Fibroblast of lung (primary cell): ENCODE results near the gene RNGTT. TPM values are rescaled to one million over a fixed set of nuclear protein-coding genes. Genes with fewer than 3 reads are reported as not detected.

ENCODE experiments used
- DNase-seq, 2 donors: peaks; one replicate each; pipeline versions ENCODE4 v3.0.0 to v3.0.0-alpha.2; 2010; ENCODE audit warnings: low read depth in 2 of 2
- H2AFZ ChIP-seq: 2 replicates; pipeline ENCODE4 v1.5.1; 2012; ENCODE audit warnings: low read length, control low read depth, inconsistent platforms
- H3K27ac ChIP-seq: 2 replicates; pipeline ENCODE4 v1.5.1; 2011; ENCODE audit warnings: low read length, control low read depth; ENCODE audit not compliant: insufficient read depth
- H3K27me3 ChIP-seq: 2 replicates; pipeline ENCODE4 v1.5.1; 2011; ENCODE audit warnings: mild to moderate bottlenecking, low read length; ENCODE audit not compliant: control insufficient read depth, insufficient read depth
- H3K36me3 ChIP-seq: 2 replicates; pipeline ENCODE4 v1.5.1; 2011; ENCODE audit warnings: low read length; ENCODE audit not compliant: control insufficient read depth, insufficient read depth
- H3K4me1 ChIP-seq: 2 replicates; pipeline ENCODE4 v1.5.1; 2011; ENCODE audit warnings: low read length; ENCODE audit not compliant: control insufficient read depth, insufficient read depth; ENCODE audit errors: extremely low read depth
- H3K4me2 ChIP-seq: 2 replicates; pipeline ENCODE4 v1.5.1; 2011; ENCODE audit warnings: low read length, control low read depth; ENCODE audit not compliant: insufficient read depth; ENCODE audit errors: extremely low read depth
- H3K4me3 ChIP-seq, 4 experiments: fragments of 200-600 bp in 1 of 4; sonication (generic) in 1 of 4; replicated peaks in 1 of 4; 2 replicates each; pipeline ENCODE4 v1.5.1; 2011 to 2016; ENCODE audit warnings: low read length in 4 of 4, low read depth in 3 of 4, mild to moderate bottlenecking in 3 of 4, control low read depth in 2 of 4, inconsistent platforms in 1 of 4, mixed read lengths in 1 of 4; ENCODE audit not compliant: insufficient read depth in 1 of 4; ENCODE audit errors: control extremely low read depth in 1 of 4
- H3K79me2 ChIP-seq: 2 replicates; pipeline ENCODE4 v1.5.1; 2012; ENCODE audit warnings: mild to moderate bottlenecking, low read length, inconsistent platforms; ENCODE audit not compliant: control insufficient read depth, insufficient read depth
- H3K9ac ChIP-seq: 2 replicates; pipeline ENCODE4 v1.5.1; 2011; ENCODE audit warnings: mild to moderate bottlenecking, low read length, control low read depth; ENCODE audit not compliant: insufficient read depth
- H3K9me3 ChIP-seq: 2 replicates; pipeline ENCODE4 v1.5.1; 2012; ENCODE audit warnings: low read depth, low read length; ENCODE audit not compliant: control insufficient read depth, insufficient read depth
- H4K20me1 ChIP-seq: 2 replicates; pipeline ENCODE4 v1.5.1; 2011; ENCODE audit warnings: low read length; ENCODE audit not compliant: control insufficient read depth, insufficient read depth; ENCODE audit errors: extremely low read depth
- CTCF ChIP-seq, 2 donors: IDR thresholded peaks in 1 of 2; conservative IDR thresholded peaks in 1 of 2; 1 replicate in 1 of 2; 2 replicates in 1 of 2; pipeline ENCODE4 v1.5.1; 2011 to 2012; ENCODE audit warnings: low read length in 2 of 2, control low read depth in 1 of 2, inconsistent platforms in 1 of 2, low read depth in 1 of 2, mild to moderate bottlenecking in 1 of 2
- EZH2 ChIP-seq: IDR thresholded peaks from 2 replicates; pipeline ENCODE4 v1.5.1; 2012; ENCODE audit warnings: low read length, control low read depth, mild to moderate bottlenecking; ENCODE audit errors: missing control alignments
- polyA plus RNA-seq, 2 donors: library from polyadenylated mRNA; depleted of rRNA in 1 of 2; stranded (reverse) in 1 of 2; unstranded in 1 of 2; fragments of >200 nt; gene quantifications; 2 replicates each; pipeline ENCODE4 v1.2.1, GENCODE V29; 2011 to 2012; ENCODE audit warnings: missing spikeins in 1 of 2
- total RNA-seq: library from RNA; depleted of rRNA; stranded (reverse); fragments of >200 nt; gene quantifications from 2 replicates; pipeline ENCODE4 v1.2.1, GENCODE V29; 2014

Gene RNGTT
- total and polyA plus RNA-seq, 2 donors (not counting 1 experiment from before 2014, with no cell fraction given): 10.7 to 12.7 TPM

- TF ChIP-seq CTCF (conservative IDR thresholded peaks at IDR 0.05 in 1 of 2, IDR thresholded peaks at IDR 0.05 in 1 of 2; ENCODE audit: low read depth in 1 of 2, low read length in 2 of 2): no peak
- TF ChIP-seq EZH2: no peak
- no peaks in the 10 kb centered on the region for H3K79me2 ChIP-seq
- H3K9ac ChIP-seq: no peak overlapping the region
- H3K36me3 ChIP-seq: no peaks in the 10 kb centered on the region
- H3K27ac ChIP-seq: no peak overlapping the region
- H3K4me1 ChIP-seq: no peaks in the 10 kb centered on the region
- H3K27me3 ChIP-seq: no peaks in the 10 kb centered on the region
- no peak for DNase-seq
- no peaks in the 10 kb centered on the region for H4K20me1 ChIP-seq
- H3K4me2 ChIP-seq: no peak overlapping the region
- H3K4me3 ChIP-seq: no peak overlapping the region
- no peak overlapping the region for H2AFZ ChIP-seq
- H3K9me3 ChIP-seq: no peaks in the 10 kb centered on the region
Observed at GRCh38 chr6:88569959-88570358, 393.5 kb downstream of the RNGTT start.

- Histone ChIP-seq H3K79me2 (no peaks in the 10 kb centered on the region), H3K27me3 (no peaks in the 10 kb centered on the region), H3K27ac (no peak overlapping the region), H3K4me2 (no peak overlapping the region), H4K20me1 (no peaks in the 10 kb centered on the region), H2AFZ (no peak overlapping the region), H3K9me3 (no peaks in the 10 kb centered on the region), H3K4me3 (no peak overlapping the region), H3K9ac (no peak overlapping the region), H3K4me1 (no peaks in the 10 kb centered on the region), H3K36me3 (no peaks in the 10 kb centered on the region)
- TF ChIP-seq EZH2 (no peak), CTCF (conservative IDR thresholded peaks at IDR 0.05 in 1 of 2, IDR thresholded peaks at IDR 0.05 in 1 of 2; ENCODE audit: low read depth in 1 of 2, low read length in 2 of 2) (no peak)
- no peak for DNase-seq
Observed at GRCh38 chr6:88567696-88568095, 395.7 kb downstream of the RNGTT start.

DNA sequence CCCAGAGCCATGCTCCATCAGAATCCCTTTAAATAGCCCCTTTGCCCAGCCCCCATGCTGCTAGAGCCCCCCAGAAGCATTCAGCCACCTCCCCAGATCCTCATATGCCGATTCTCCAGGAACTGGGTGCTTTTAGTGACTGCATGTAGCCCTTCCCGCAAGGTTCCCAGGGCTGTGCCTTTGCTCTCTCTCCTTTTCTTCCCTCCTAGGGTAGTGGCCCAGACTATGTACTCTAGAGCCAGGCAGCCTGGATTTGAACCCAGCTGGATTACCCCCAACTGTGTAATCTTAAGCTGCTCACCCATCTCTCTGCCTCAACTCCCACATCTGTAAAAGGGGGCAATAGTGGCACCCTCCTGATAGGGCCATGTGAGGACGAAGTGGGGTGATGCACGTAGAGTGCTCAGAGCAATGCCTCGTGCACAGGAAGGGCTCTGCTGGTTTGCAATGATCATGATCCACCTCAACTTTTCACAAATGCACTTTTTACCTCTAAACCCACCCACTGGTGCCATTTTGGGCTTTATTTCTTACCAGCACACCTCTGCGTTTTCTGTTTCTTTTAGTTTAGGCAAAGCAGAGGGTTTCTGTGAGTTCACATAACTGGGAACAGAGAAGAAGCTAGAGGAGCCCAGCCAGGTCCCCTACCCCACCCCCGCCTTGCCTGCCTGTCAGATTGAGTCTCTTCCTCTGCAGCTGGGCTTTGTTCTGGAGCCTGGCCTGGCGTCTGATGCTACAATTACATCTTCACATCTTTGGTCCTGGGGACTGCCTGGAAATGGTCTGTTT is 396.5 kb downstream of the RNGTT start:
- no peak for DNase-seq
- no peak overlapping the region for H3K27ac ChIP-seq
- H3K27me3 ChIP-seq: no peaks in the 10 kb centered on the region
- H3K36me3 ChIP-seq: no peaks in the 10 kb centered on the region
- no peak overlapping the region for H3K4me3 ChIP-seq
- no peaks in the 10 kb centered on the region for H3K4me1 ChIP-seq
- H4K20me1 ChIP-seq: no peaks in the 10 kb centered on the region
- H3K9ac ChIP-seq: no peak overlapping the region
- H3K79me2 ChIP-seq: no peaks in the 10 kb centered on the region
- H3K9me3 ChIP-seq: no peaks in the 10 kb centered on the region
- no peak for TF ChIP-seq EZH2
- TF ChIP-seq CTCF (conservative IDR thresholded peaks at IDR 0.05 in 1 of 2, IDR thresholded peaks at IDR 0.05 in 1 of 2; ENCODE audit: low read depth in 1 of 2, low read length in 2 of 2): no peak
- no peak overlapping the region for H3K4me2 ChIP-seq
- H2AFZ ChIP-seq: no peak overlapping the region
